OCI-LY3 (cell line): Measurements from ENCODE around the gene RNF111.

ENCODE experiments used
- H2AFZ ChIP-seq: fragments of 200-600, 300-600 bp; shearing (Covaris generic); 2 replicates; pipeline ENCODE4 v1.6.0; 2014; ENCODE audit warnings: antibody characterized with exemption, low read depth, low read length
- H3K27ac ChIP-seq: fragments of 200-600, 300-600 bp; sonication (generic); 2 replicates; pipeline ENCODE4 v1.5.1; 2014; ENCODE audit warnings: mild to moderate bottlenecking, low read length, moderate library complexity, mixed read lengths
- H3K27me3 ChIP-seq: fragments of 200-600, 300-600 bp; sonication (generic); 2 replicates; pipeline ENCODE4 v1.6.1; 2014; ENCODE audit warnings: low read depth, low read length, mixed read lengths
- H3K36me3 ChIP-seq: fragments of 200-600, 300-600 bp; sonication (generic); replicated peaks from 2 replicates; pipeline ENCODE3; 2014; ENCODE audit warnings: low read depth, low read length, mixed read lengths
- H3K4me1 ChIP-seq: fragments of 300-600, 200-600 bp; sonication (generic); 2 replicates; pipeline ENCODE4 v1.6.1; 2014; ENCODE audit warnings: low read length, mixed read lengths
- H3K4me2 ChIP-seq: fragments of 200-600, 300-600 bp; sonication (generic); 2 replicates; pipeline ENCODE4 v1.6.1; 2014; ENCODE audit warnings: low read length, mixed read lengths
- H3K4me3 ChIP-seq: fragments of 300-600, 200-600 bp; sonication (generic); 2 replicates; pipeline ENCODE4 v1.5.1; 2014; ENCODE audit warnings: antibody characterized with exemption, mild to moderate bottlenecking, low read length, moderate library complexity
- H3K79me2 ChIP-seq: fragments of 300-600, 200-600 bp; shearing (Covaris generic); 2 replicates; pipeline ENCODE4 v1.6.1; 2014; ENCODE audit warnings: mild to moderate bottlenecking, low read length, mixed read lengths
- H3K9ac ChIP-seq: fragments of 300-600, 200-600 bp; shearing (Covaris generic); 2 replicates; pipeline ENCODE4 v1.6.0; 2014; ENCODE audit warnings: mild to moderate bottlenecking, low read length, moderate library complexity
- H3K9me3 ChIP-seq: fragments of 200-600, 300-600 bp; shearing (Covaris generic); 2 replicates; pipeline ENCODE4 v1.6.1; 2014; ENCODE audit warnings: low read length, mixed read lengths; ENCODE audit not compliant: insufficient read depth
- H4K20me1 ChIP-seq: fragments of 200-600, 300-600 bp; sonication (generic); 2 replicates; pipeline ENCODE4 v1.6.1; 2016; ENCODE audit warnings: low read length, mixed read lengths; ENCODE audit not compliant: insufficient read depth
- CTCF ChIP-seq: fragments of 200-600, 300-600 bp; sonication (generic); IDR thresholded peaks from 2 replicates; pipeline ENCODE4 v1.5.1; 2014; ENCODE audit warnings: antibody characterized with exemption, low read length, low read depth
- EZH2phosphoT487 ChIP-seq: fragments of 200-600 bp; shearing (Covaris generic); IDR thresholded peaks from 2 replicates; pipeline ENCODE4 v1.6.1; 2018; ENCODE audit warnings: antibody characterized with exemption, mixed run types, low read depth

RNF111 gene

GRCh38 chr15:58988006-58988785, 733 bp downstream of the RNF111 start:
- H4K20me1 ChIP-seq = peaks cover 40% of the 10 kb centered on the region
- H3K9ac ChIP-seq = peak overlapping the region; percentile 85
- no peaks in the 10 kb centered on the region for H3K9me3 ChIP-seq
- H3K4me1 ChIP-seq = peaks cover 13% of the 10 kb centered on the region
- H3K27ac ChIP-seq = peak overlapping the region; percentile 72
- H2AFZ ChIP-seq = peak overlapping the region; percentile 73; the same call in 1 of the 2 replicates
- H3K27me3 ChIP-seq = no peaks in the 10 kb centered on the region
- peak overlapping the region; percentile 83 for H3K4me3 ChIP-seq
- peak overlapping the region; percentile 73 for H3K4me2 ChIP-seq
- H3K36me3 ChIP-seq = peaks cover 17% of the 10 kb centered on the region
- H3K79me2 ChIP-seq = peaks cover 56% of the 10 kb centered on the region
- TF ChIP-seq EZH2phosphoT487 (no peak), CTCF (no peak)

- TF ChIP-seq EZH2phosphoT487 = no peak
- no peak for TF ChIP-seq CTCF
- Histone ChIP-seq H3K27me3 (no peaks in the 10 kb centered on the region), H3K4me1 (peaks cover 8% of the 10 kb centered on the region), H3K4me2 (no peak overlapping the region), H3K36me3 (peaks cover 24% of the 10 kb centered on the region), H3K9ac (no peak overlapping the region), H3K27ac (no peak overlapping the region), H2AFZ (no peak overlapping the region), H3K4me3 (no peak overlapping the region), H3K79me2 (peaks cover 94% of the 10 kb centered on the region), H3K9me3 (no peaks in the 10 kb centered on the region), H4K20me1 (peaks cover 62% of the 10 kb centered on the region)
Observed at GRCh38 chr15:58992181-58992580, 4.7 kb downstream of the RNF111 start.

GRCh38 chr15:58994906-58995453, 7.5 kb downstream of the RNF111 start:
- Histone ChIP-seq H3K27ac (no peak overlapping the region), H3K9me3 (no peaks in the 10 kb centered on the region)

More at GRCh38 chr15:58994906-58995453, 7.5 kb downstream of the RNF111 start:
- peaks cover 98% of the 10 kb centered on the region for H3K79me2 ChIP-seq
- H3K36me3 ChIP-seq = peaks cover 26% of the 10 kb centered on the region
- H4K20me1 ChIP-seq = peaks cover 63% of the 10 kb centered on the region
- TF ChIP-seq EZH2phosphoT487 = no peak
- no peak for TF ChIP-seq CTCF
- no peaks in the 10 kb centered on the region for H3K27me3 ChIP-seq
- H3K9ac ChIP-seq = no peak overlapping the region
- no peaks in the 10 kb centered on the region for H3K4me1 ChIP-seq
- H2AFZ ChIP-seq = no peak overlapping the region
- H3K4me2 ChIP-seq = no peak overlapping the region
- no peak overlapping the region for H3K4me3 ChIP-seq
